SIG-M5 (cell line): ENCODE results near the gene TRIM52.

Source experiments
- DNase-seq: peaks from one replicate; lab custom pipeline; 2025; lab: John Stamatoyannopoulos, UW

TRIM52 gene

GRCh38 chr5:181233801-181234454 is 27.0 kb downstream of the TRIM52 start:
- DNase-seq, result no peak

- no peak for DNase-seq
Measured at GRCh38 chr5:181233088-181233800, 27.7 kb downstream of the TRIM52 start.

- DNase-seq, result no peak
Measured at GRCh38 chr5:181232593-181232992, 28.4 kb downstream of the TRIM52 start.

- no peak for DNase-seq
Measured at GRCh38 chr5:181231432-181231831, 29.5 kb downstream of the TRIM52 start.

- DNase-seq, result no peak
Measured at GRCh38 chr5:181230551-181230950, 30.4 kb downstream of the TRIM52 start.

- DNase-seq, result no peak
Measured at GRCh38 chr5:181229996-181230395, 30.9 kb downstream of the TRIM52 start.

GRCh38 chr5:181224390-181225229 is 36.3 kb downstream of the TRIM52 start:
- DNase-seq, result no peak

- DNase-seq, result no peak
Measured at GRCh38 chr5:181223729-181224389, 37.1 kb downstream of the TRIM52 start.

- no peak for DNase-seq
Measured at GRCh38 chr5:181223058-181223728, 37.8 kb downstream of the TRIM52 start, which contains the start of gene TRIM41. Gene TRIM41 (plus strand): TSS chr5:181223281. CDS start chr5:181224000, 719 bp downstream.

- DNase-seq, result no peak
Measured at GRCh38 chr5:181222630-181223057, 38.3 kb downstream of the TRIM52 start.

GRCh38 chr5:181221792-181222629 is 38.9 kb downstream of the TRIM52 start:
- no peak for DNase-seq

- no peak for DNase-seq
Measured at GRCh38 chr5:181221105-181221791, 39.7 kb downstream of the TRIM52 start.

GRCh38 chr5:181220178-181220515 is 40.8 kb downstream of the TRIM52 start:
- DNase-seq, result no peak

- no peak for DNase-seq
Measured at GRCh38 chr5:181219262-181220177, 41.4 kb downstream of the TRIM52 start.

- no peak for DNase-seq
Measured at GRCh38 chr5:181218795-181219124, 42.2 kb downstream of the TRIM52 start.

GRCh38 chr5:181217803-181218062 is 43.2 kb downstream of the TRIM52 start:
- no peak for DNase-seq

- no peak for DNase-seq
Measured at GRCh38 chr5:181217111-181217802, 43.7 kb downstream of the TRIM52 start.
